ENCODE data around the gene FBXL13. TPM values are rescaled to one million over a fixed set of nuclear protein-coding genes. Genes with fewer than 3 reads are reported as not detected.
A peak's percentile ranks its signal among the peaks of the same experiment; 100 is the strongest.

The FBXL13 gene
- total RNA-seq, 1 donor from 2014 or later = 0.45 TPM

DNA sequence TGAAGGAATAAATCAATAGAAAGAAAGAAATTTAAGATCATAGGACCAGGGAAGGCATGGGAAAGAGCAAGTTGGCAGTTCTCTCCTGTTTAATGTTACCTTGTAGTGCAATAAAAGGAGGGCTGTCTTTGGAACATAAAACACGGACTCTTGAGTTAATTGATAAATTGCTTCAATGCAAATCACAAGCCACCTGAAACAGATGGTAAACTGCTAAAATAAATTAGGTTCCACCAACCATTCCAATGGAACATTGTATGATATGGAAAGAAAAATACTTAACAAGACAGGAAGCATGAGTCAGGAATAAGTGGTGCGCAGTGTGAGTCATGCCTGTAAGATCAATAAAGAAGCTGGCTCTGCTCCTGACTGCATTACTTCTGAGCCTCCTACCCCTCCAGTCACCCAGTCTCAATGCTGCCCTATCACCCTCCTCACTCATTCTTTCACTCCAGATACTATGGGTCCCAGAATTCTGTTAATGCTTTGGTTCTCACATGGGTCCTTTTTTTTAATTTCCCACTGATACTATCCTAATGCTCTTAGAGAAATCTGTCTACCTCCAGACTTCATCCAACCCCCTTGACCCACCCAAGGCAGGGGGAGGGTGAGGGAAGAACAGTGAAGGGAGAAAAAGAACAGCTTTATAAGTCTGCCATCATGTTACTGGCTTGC is 82.9 kb downstream of the FBXL13 start:
- DNase-seq (ENCODE audit: low spot score) = no peak
- H3K36me3 Mint-ChIP-seq (ENCODE audit: low read depth) = no peaks in the 10 kb centered on the region
- H3K27ac Mint-ChIP-seq (ENCODE audit: unreplicated experiment) = no peak overlapping the region

DNA sequence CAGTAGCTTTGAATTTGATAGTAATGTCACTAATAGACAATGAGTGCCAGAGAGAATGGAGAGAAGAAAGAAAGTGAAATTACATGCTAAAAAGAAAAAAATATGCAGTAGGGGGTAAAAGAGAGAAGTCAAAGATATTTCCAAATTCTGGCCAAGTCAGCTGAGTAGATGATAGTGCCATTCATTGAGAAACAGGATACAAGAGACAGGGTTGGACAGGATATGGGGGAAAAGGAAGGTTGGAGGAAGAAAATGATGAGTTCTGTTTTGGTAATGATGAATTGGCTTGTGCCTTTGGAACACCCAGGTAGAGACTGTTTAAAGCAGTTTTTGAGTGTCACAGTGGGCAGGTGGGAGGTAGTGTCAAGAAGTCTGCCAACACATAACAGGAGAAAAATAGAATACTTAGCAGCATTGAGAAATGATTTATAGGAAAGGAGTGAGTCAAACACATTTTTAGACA is 83.5 kb downstream of the FBXL13 start:
- Mint-ChIP-seq H3K4me1 (ENCODE audit: low read depth) (peaks cover 8% of the 10 kb centered on the region), H3K4me3 (ENCODE audit: unreplicated experiment) (no peak overlapping the region), H3K36me3 (ENCODE audit: low read depth) (no peaks in the 10 kb centered on the region), H3K27me3 (ENCODE audit: low read depth) (no peaks in the 10 kb centered on the region), H3K9me3 (ENCODE audit: low read depth) (no peaks in the 10 kb centered on the region), H3K27ac (ENCODE audit: unreplicated experiment) (no peak overlapping the region)
- no peak for DNase-seq (ENCODE audit: low spot score)
- TF ChIP-seq, protein P1, sequence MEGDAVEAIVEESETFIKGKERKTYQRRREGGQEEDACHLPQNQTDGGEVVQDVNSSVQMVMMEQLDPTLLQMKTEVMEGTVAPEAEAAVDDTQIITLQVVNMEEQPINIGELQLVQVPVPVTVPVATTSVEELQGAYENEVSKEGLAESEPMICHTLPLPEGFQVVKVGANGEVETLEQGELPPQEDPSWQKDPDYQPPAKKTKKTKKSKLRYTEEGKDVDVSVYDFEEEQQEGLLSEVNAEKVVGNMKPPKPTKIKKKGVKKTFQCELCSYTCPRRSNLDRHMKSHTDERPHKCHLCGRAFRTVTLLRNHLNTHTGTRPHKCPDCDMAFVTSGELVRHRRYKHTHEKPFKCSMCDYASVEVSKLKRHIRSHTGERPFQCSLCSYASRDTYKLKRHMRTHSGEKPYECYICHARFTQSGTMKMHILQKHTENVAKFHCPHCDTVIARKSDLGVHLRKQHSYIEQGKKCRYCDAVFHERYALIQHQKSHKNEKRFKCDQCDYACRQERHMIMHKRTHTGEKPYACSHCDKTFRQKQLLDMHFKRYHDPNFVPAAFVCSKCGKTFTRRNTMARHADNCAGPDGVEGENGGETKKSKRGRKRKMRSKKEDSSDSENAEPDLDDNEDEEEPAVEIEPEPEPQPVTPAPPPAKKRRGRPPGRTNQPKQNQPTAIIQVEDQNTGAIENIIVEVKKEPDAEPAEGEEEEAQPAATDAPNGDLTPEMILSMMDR (IDR thresholded peaks at IDR 0.05) = no peak

More for the DNA sequence above, 82.9 kb downstream of the FBXL13 start:
- Mint-ChIP-seq H3K4me1 (ENCODE audit: low read depth) (peaks cover 8% of the 10 kb centered on the region), H3K4me3 (ENCODE audit: unreplicated experiment) (no peak overlapping the region), H3K27me3 (ENCODE audit: low read depth) (no peaks in the 10 kb centered on the region), H3K9me3 (ENCODE audit: low read depth) (no peaks in the 10 kb centered on the region)
- TF ChIP-seq, protein P1 (IDR thresholded peaks at IDR 0.05) = no peak

GRCh38 chr7:102990642-102991041 is 84.0 kb downstream of the FBXL13 start:
- no peaks in the 10 kb centered on the region for H3K27me3 Mint-ChIP-seq (ENCODE audit: low read depth)
- TF ChIP-seq, protein P1 (IDR thresholded peaks at IDR 0.05) = no peak
- no peak overlapping the region for H3K27ac Mint-ChIP-seq (ENCODE audit: unreplicated experiment)
- peaks cover 12% of the 10 kb centered on the region for H3K4me1 Mint-ChIP-seq (ENCODE audit: low read depth)
- H3K4me3 Mint-ChIP-seq (ENCODE audit: unreplicated experiment) = no peak overlapping the region
- no peak for DNase-seq (ENCODE audit: low spot score)
- H3K9me3 Mint-ChIP-seq (ENCODE audit: low read depth) = no peaks in the 10 kb centered on the region
- H3K36me3 Mint-ChIP-seq (ENCODE audit: low read depth) = no peaks in the 10 kb centered on the region

DNA sequence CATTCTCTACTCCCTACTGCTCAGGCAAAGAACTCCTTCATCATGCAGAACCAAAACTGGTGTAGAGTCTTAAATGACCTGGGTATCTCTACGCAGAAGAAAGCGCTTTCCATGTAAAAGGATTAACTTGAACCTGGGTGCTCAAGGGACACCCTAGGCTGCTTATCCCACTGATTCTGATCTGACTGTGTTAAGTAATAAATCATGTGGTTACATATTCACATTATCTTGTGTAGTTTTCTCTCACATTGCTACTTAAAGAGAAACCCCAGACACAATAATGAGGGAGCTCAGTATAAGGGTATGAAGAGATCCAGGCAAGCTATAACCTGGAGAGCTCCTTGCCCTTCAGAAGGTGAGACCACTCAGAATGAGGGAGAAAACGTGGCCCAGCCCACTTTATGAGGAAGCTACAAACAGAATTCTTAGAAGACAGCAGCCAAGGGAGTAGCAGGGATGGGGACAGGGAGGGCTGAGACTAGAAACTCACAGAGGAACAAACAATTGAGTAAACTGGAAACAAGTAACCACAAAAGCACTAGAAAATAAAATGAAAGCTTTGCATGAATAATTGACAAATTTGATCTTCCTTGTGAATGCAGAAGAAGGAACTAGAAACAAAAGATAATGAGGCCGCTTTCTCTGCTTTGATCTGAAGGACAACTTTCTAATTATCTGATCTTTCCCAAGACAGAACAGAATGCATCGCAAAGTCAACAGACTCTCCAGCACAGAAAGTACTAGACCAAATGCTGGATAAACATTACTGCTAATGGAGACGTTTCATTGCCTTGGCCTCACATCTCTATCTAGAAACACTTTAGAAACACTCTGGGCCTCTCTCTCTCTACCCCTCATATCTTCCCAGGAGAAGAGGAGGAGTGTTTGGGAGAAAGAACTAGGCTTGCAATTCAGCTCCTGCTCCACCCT is 85.7 kb downstream of the FBXL13 start:
- Mint-ChIP-seq H3K36me3 (ENCODE audit: low read depth) (no peaks in the 10 kb centered on the region), H3K9me3 (ENCODE audit: low read depth) (no peaks in the 10 kb centered on the region), H3K4me1 (ENCODE audit: low read depth) (peaks cover 21% of the 10 kb centered on the region), H3K27ac (ENCODE audit: unreplicated experiment) (no peak overlapping the region), H3K4me3 (ENCODE audit: unreplicated experiment) (no peak overlapping the region), H3K27me3 (ENCODE audit: low read depth) (no peaks in the 10 kb centered on the region)
- no peak for DNase-seq (ENCODE audit: low spot score)
- TF ChIP-seq, protein P1 (IDR thresholded peaks at IDR 0.05) = no peak

- TF ChIP-seq, protein P1 (IDR thresholded peaks at IDR 0.05) = no peak
- no peak overlapping the region for H3K4me3 Mint-ChIP-seq (ENCODE audit: unreplicated experiment)
- no peaks in the 10 kb centered on the region for H3K36me3 Mint-ChIP-seq (ENCODE audit: low read depth)
- H3K27ac Mint-ChIP-seq (ENCODE audit: unreplicated experiment) = peak overlapping the region; percentile 30
- no peak for DNase-seq (ENCODE audit: low spot score)
- peaks cover 26% of the 10 kb centered on the region for H3K4me1 Mint-ChIP-seq (ENCODE audit: low read depth)
- H3K9me3 Mint-ChIP-seq (ENCODE audit: low read depth) = no peaks in the 10 kb centered on the region
- no peaks in the 10 kb centered on the region for H3K27me3 Mint-ChIP-seq (ENCODE audit: low read depth)
Measured at GRCh38 chr7:102988088-102988487, 86.5 kb downstream of the FBXL13 start.

Measured in chondrocyte (in vitro differentiated cells).